ENCODE data around the gene PARP4.
"Not testable (repeated sequence)": the region's sequence is repeated elsewhere in the genome, so short reads cannot be mapped to it uniquely, and the experiment has no call there.

PARP4 gene

GRCh38 chr13:24493356-24493755 is 19.2 kb downstream of the PARP4 start:
- no peak for TF ChIP-seq CTCF (IDR thresholded peaks at IDR 0.05; ENCODE audit: control insufficient read depth, insufficient read depth, low read depth, low read length, missing control alignments)

GRCh38 chr13:24491845-24492244 is 20.7 kb downstream of the PARP4 start:
- no peak for DNase-seq (ENCODE audit: low read depth)
- TF ChIP-seq CTCF (IDR thresholded peaks at IDR 0.05; ENCODE audit: control insufficient read depth, insufficient read depth, low read depth, low read length, missing control alignments) = no peak
- H3K4me3 ChIP-seq (ENCODE audit: control insufficient read depth, low read depth, low read length) = no peak overlapping the region

More at GRCh38 chr13:24493356-24493755, 19.2 kb downstream of the PARP4 start:
- DNase-seq (ENCODE audit: low read depth) = no peak
- H3K4me3 ChIP-seq (ENCODE audit: control insufficient read depth, low read depth, low read length) = no peak overlapping the region

- TF ChIP-seq CTCF (IDR thresholded peaks at IDR 0.05; ENCODE audit: control insufficient read depth, insufficient read depth, low read depth, low read length, missing control alignments) = no peak
- no peak for DNase-seq (ENCODE audit: low read depth)
- no peak overlapping the region for H3K4me3 ChIP-seq (ENCODE audit: control insufficient read depth, low read depth, low read length)
Measured at GRCh38 chr13:24489721-24490120, 22.9 kb downstream of the PARP4 start.

- H3K4me3 ChIP-seq (ENCODE audit: control insufficient read depth, low read depth, low read length); DNase-seq (ENCODE audit: low read depth): not testable (repeated sequence)
Measured at GRCh38 chr13:24488092-24488491, 24.5 kb downstream of the PARP4 start.

- DNase-seq (ENCODE audit: low read depth); H3K4me3 ChIP-seq (ENCODE audit: control insufficient read depth, low read depth, low read length): not testable (repeated sequence)
Measured at GRCh38 chr13:24486017-24486657, 26.4 kb downstream of the PARP4 start.

GRCh38 chr13:24473686-24474085 is 38.9 kb downstream of the PARP4 start:
- H3K4me3 ChIP-seq (ENCODE audit: control insufficient read depth, low read depth, low read length) = no peak overlapping the region
- no peak for DNase-seq (ENCODE audit: low read depth)
- TF ChIP-seq CTCF (IDR thresholded peaks at IDR 0.05; ENCODE audit: control insufficient read depth, insufficient read depth, low read depth, low read length, missing control alignments) = no peak

- not testable (repeated sequence) for H3K4me3 ChIP-seq (ENCODE audit: control insufficient read depth, low read depth, low read length); DNase-seq (ENCODE audit: low read depth)
Measured at GRCh38 chr13:24472129-24472528, 40.4 kb downstream of the PARP4 start.

- DNase-seq (ENCODE audit: low read depth) = no peak
- no peak for TF ChIP-seq CTCF (IDR thresholded peaks at IDR 0.05; ENCODE audit: control insufficient read depth, insufficient read depth, low read depth, low read length, missing control alignments)
- H3K4me3 ChIP-seq (ENCODE audit: control insufficient read depth, low read depth, low read length) = no peak overlapping the region
Measured at GRCh38 chr13:24463078-24463477, 49.5 kb downstream of the PARP4 start.

Measured in AG09309 (cell line).